Skeletal muscle tissue (tissue), 4 donors: ENCODE results near the gene LRRC2. TPM values are rescaled to one million over a fixed set of nuclear protein-coding genes. Genes with fewer than 3 reads are reported as not detected.

Source experiments
- H3K27ac ChIP-seq: one replicate; pipeline ENCODE4 v1.7.0; 2013; ENCODE audit warnings: mild to moderate bottlenecking, low read depth, low read length, inconsistent platforms
- H3K27me3 ChIP-seq, 3 donors: one replicate each; pipeline ENCODE4 v1.7.0; 2013; ENCODE audit warnings: low read length in 3 of 3; ENCODE audit not compliant: control insufficient read depth in 3 of 3, insufficient read depth in 3 of 3
- H3K36me3 ChIP-seq, 3 donors: one replicate each; pipeline ENCODE4 v1.7.0; 2013; ENCODE audit warnings: low read length in 3 of 3; ENCODE audit not compliant: control insufficient read depth in 3 of 3, insufficient read depth in 3 of 3
- H3K4me1 ChIP-seq, 3 donors: one replicate each; pipeline ENCODE4 v1.7.0; 2013; ENCODE audit warnings: low read length in 3 of 3, mild to moderate bottlenecking in 3 of 3; ENCODE audit not compliant: control insufficient read depth in 3 of 3, insufficient read depth in 3 of 3
- H3K4me3 ChIP-seq, 3 donors: one replicate each; pipeline ENCODE4 v1.7.0; 2013; ENCODE audit warnings: low read length in 3 of 3
- H3K9ac ChIP-seq, 3 donors: one replicate each; pipeline ENCODE4 v1.7.0; 2013; ENCODE audit warnings: low read length in 3 of 3, mild to moderate bottlenecking in 3 of 3, moderate library complexity in 2 of 3, low read depth in 1 of 3
- H3K9me3 ChIP-seq, 3 donors: one replicate each; pipeline ENCODE4 v1.7.0; 2013; ENCODE audit warnings: low read length in 3 of 3; ENCODE audit not compliant: control insufficient read depth in 3 of 3
- total RNA-seq: library from RNA; depleted of rRNA; stranded (reverse); fragments of >200 nt; gene quantifications from one replicate; pipeline ENCODE4 v1.2.3, GENCODE V29; 2014
- donor health status: Osteomylitis.

LRRC2 gene
- total RNA-seq, 1 donor from 2014 or later: 3.7 TPM

DNA sequence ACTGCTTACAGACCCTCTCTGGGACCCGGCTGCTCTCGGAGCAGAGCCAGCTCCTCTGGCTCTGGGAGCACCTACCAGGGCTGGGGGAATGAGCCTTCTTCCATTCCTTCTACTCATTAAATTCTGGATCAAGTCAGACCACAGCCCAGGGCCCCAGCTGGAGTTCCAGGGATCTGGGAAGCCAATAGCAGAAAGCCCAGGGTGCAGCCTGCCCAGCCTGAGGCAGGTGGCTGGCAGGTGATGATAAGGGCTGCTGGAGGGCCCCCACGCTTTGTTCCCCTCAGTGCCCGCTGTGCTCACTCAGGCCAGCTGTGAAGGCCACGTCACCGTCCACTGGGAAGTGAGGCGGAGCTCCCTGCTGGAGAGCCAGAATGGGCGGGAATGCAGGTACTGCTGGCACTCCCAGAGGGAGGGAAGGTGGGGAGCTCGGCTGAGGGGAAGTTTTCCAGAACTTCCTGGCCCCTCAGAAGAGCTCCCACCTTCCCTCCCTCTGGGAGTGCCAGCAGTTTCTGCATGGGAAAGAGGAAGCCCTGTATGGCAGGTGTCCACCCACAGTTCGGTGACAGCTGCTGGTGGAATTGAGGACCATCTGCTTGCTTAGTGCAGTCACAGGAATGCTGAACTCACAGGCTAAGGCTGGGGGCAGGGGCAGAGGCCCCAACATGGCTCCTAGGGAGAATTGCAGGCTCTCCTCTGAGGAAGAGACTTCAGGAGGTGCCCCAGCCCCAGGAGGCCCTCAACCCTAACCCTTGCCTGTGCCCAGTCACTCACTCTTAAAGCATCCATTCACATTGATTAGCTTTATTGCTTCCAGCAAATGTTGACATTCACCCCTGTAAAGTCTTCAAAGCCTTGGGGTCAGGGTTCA lies 81.0 kb downstream of the LRRC2 start:
- peaks cover 12 to 15% (median 14%) of the 10 kb centered on the region in 3 donors for H3K4me1 ChIP-seq
- no peaks in the 10 kb centered on the region for H3K27me3 ChIP-seq
- no peak overlapping the region for H3K9ac ChIP-seq
- H3K27ac ChIP-seq: no peak overlapping the region
- no peaks in the 10 kb centered on the region for H3K9me3 ChIP-seq
- H3K36me3 ChIP-seq: no peaks in the 10 kb centered on the region
- no peak overlapping the region for H3K4me3 ChIP-seq

DNA sequence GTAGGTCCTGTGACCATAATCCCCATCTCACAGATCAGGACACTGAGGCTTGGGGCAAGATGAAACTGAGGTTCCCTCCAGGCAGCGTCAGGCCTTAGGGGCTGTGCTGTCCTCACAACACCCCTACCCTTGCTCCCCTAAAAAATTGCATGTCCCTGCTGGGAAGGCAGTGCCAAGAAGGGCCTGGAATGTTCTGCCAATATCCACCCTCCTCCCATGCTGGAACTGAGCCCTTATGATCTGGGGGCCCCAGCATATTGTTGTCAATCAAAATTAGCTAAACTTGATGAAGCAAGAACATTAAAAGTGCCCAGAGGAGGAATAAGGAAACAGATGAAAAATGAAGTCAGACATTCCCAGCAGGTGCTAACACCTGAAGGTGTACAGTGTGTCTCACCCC lies 81.7 kb downstream of the LRRC2 start:
- H3K27ac ChIP-seq: no peak overlapping the region
- H3K9ac ChIP-seq: no peak overlapping the region

DNA sequence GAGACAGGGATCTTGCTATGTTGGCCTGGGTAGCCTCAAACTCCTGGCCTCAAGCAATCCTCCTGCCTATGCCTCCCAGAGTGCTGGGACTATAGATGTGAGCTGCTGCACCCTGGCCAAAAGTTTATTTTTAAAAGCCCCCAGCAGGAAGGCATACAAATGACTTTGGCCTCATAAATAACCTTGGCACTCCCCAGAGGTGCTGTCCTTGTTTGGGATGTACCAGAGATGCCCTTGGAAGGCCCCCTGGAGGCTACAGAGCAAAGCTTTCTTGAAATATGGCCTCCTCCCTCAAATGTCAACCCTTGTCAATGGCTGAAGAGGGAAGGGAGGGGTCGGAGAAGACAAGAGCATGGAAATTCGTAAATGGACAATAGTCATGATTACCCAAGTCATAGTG lies 82.3 kb downstream of the LRRC2 start:
- Histone ChIP-seq H3K9ac (no peak overlapping the region), H3K9me3 (no peaks in the 10 kb centered on the region), H3K27ac (no peak overlapping the region), H3K27me3 (peaks cover 0 to 2% (median 0%) of the 10 kb centered on the region in 3 donors), H3K36me3 (no peaks in the 10 kb centered on the region), H3K4me3 (no peak overlapping the region), H3K4me1 (peaks cover 1 to 3% (median 1%) of the 10 kb centered on the region in 3 donors)

More for the DNA sequence above, 81.7 kb downstream of the LRRC2 start:
- Histone ChIP-seq H3K36me3 (no peaks in the 10 kb centered on the region), H3K9me3 (no peaks in the 10 kb centered on the region), H3K4me1 (peaks cover 7 to 8% (median 7%) of the 10 kb centered on the region in 3 donors), H3K4me3 (no peak overlapping the region), H3K27me3 (no peaks in the 10 kb centered on the region)

DNA sequence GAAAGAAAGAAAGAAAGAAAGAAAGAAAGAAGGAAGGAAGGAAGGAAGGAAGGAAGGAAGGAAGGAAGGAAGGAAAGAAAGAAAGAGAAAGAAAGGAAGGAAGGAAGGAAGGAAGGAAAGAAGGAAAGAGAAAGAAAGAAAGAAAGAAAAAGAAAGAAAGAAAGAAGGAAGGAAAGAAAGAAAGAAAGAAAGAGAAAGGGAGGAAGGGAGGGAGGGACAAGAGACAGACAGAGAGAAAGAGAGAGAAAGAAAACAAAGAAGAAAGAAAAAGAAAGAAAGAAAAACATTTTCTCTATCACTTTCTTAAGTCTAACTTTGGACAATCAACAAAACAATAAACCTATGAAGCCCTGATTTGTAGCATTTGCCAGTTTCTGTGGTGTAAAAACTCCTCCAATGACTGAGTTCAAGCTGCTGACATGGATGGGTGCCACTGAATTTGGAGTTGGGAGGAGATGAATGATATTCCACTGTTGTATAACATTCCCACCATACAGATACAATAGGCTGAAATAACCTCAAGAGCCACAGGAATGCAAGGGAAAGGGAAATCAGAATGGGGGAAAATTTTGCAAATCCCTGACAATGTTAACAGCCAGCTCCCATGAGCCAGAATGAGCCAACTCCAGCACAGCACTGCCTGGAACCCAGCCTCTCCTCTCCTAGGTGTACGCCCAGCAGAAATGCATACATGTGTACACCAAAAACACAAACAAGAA lies 83.3 kb downstream of the LRRC2 start:
- Histone ChIP-seq H3K4me3 (no peak overlapping the region), H3K9ac (no peak overlapping the region), H3K9me3 (no peaks in the 10 kb centered on the region), H3K36me3 (no peaks in the 10 kb centered on the region), H3K27ac (no peak overlapping the region), H3K27me3 (peaks cover 0 to 3% (median 0%) of the 10 kb centered on the region in 3 donors), H3K4me1 (no peaks in the 10 kb centered on the region)

DNA sequence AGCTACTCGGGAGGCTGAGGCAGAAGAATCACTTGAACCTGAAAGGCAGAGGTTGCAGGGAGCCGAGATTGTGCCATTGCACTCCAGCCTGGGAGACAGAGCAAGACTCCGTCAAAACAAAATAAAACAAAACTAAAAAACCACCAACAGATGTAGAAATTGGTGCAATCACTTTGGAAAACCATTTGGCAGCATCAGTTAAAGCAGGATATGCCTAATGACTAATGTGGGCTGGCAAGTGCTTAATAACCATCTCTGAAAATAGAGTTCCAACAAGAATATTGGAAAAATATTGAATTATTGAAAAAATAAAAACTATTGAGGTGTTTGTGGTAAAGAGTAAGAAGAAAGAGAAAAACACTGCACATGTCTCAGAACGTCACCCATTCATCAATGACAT lies 84.5 kb downstream of the LRRC2 start:
- peaks cover 0 to 3% (median 0%) of the 10 kb centered on the region in 3 donors for H3K27me3 ChIP-seq
- no peaks in the 10 kb centered on the region for H3K4me1 ChIP-seq
- H3K9ac ChIP-seq: no peak overlapping the region
- H3K27ac ChIP-seq: no peak overlapping the region
- no peak overlapping the region for H3K4me3 ChIP-seq
- H3K9me3 ChIP-seq: no peaks in the 10 kb centered on the region
- H3K36me3 ChIP-seq: no peaks in the 10 kb centered on the region

DNA sequence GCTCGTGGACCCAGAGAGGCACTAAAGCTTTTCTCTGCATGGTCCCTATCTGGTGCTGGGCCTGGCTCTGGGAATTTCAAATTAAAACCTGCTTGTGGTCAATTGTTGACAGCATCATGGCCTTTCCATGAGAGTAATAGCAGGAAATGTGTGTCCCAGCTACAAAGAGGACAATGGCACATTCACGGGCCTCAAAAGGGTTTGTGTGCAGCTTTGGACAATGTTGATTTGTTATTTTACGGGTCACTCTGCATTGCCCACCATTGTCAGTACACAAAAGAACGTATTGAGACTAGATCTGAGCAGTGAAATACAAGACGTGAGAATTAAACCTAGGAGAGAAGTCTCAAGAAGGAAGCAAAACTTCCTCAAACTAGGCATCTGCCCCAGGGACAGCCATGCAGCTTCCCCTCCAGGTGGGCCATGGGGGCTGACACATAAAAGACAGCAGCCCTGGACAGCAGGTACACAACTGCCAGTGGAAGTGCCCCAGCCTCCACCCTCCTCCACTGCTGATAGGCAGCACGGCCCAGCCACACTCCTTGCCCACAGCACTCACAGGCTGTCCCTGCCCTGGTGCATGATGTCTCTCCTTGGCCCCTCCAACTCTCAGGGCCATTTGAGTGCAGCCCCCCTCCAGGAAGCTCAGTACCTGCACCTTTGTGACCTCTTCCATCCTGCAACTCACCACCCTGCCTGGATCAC lies 85.5 kb downstream of the LRRC2 start:
- no peaks in the 10 kb centered on the region for H3K36me3 ChIP-seq
- no peaks in the 10 kb centered on the region for H3K9me3 ChIP-seq
- H3K4me3 ChIP-seq: no peak overlapping the region
- no peak overlapping the region for H3K27ac ChIP-seq
- H3K4me1 ChIP-seq: no peaks in the 10 kb centered on the region
- no peak overlapping the region for H3K9ac ChIP-seq
- H3K27me3 ChIP-seq: peaks cover 0 to 3% (median 0%) of the 10 kb centered on the region in 3 donors

DNA sequence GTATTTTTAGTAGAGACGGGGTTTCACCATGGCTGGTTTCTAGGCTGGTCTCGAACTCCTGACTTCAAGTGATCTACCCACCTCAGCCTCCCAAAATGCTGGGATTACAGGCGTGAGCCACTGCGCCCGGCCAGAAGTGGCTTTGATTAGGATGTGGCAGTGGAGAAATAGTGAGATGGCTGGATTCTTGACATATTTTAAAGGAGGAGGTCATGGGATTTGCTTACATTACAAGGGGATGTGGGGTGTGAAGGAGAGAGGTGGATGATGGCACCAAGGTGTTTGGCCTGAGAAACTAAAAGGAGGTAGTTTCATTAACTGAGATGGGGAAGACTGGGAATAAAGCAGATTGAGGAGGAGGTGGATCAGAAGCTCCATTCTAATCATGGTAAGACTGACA lies 86.4 kb downstream of the LRRC2 start:
- no peaks in the 10 kb centered on the region for H3K36me3 ChIP-seq
- H3K4me3 ChIP-seq: no peak overlapping the region
- peaks cover 0 to 3% (median 0%) of the 10 kb centered on the region in 3 donors for H3K27me3 ChIP-seq
- no peak overlapping the region for H3K9ac ChIP-seq
- no peaks in the 10 kb centered on the region for H3K9me3 ChIP-seq
- H3K4me1 ChIP-seq: no peaks in the 10 kb centered on the region
- H3K27ac ChIP-seq: no peak overlapping the region

DNA sequence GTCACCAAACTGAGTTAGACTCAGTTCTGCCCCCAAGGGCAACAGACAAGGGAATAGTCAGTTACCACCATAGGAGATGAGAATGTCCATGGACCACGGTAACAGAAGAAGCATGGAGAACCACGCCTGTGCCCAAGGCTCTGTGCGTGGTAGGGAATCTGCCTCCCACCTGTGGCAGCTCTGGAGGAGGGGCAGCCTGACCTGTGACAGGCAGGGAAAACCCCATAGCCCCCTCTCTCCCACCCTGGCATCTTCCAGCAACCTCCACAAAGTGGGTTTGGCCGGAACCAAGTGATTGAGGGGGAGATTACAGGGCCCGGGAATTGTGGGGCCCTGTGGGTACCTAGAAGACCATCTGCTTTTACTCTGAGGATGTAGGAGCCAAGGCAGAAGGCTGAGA lies 87.1 kb downstream of the LRRC2 start:
- Histone ChIP-seq H3K4me1 (no peaks in the 10 kb centered on the region), H3K9ac (no peak overlapping the region), H3K27ac (no peak overlapping the region), H3K4me3 (no peak overlapping the region), H3K27me3 (peaks cover 0 to 3% (median 0%) of the 10 kb centered on the region in 3 donors), H3K9me3 (peaks cover 0 to 3% (median 0%) of the 10 kb centered on the region in 3 donors), H3K36me3 (no peaks in the 10 kb centered on the region)

DNA sequence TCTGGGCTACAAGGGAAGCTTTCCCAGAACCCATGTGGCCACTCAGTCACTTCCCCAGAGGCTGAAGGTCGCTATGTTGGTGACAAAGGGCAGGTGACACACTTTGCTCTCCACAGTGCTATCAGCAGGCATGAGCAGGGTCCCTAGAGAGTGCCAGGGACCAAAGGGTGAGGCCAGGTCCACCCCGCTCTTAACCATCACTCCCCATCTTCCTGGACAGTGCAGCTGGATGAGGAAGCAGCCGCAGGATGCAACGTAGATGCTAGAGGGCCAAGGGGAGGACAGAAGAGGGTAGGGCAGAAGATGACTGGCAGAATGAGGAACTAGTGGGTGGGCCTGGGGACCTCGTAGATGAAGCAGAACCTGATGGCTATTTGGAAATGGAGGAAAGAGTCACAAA lies 87.8 kb downstream of the LRRC2 start:
- peaks cover 0 to 3% (median 0%) of the 10 kb centered on the region in 3 donors for H3K9me3 ChIP-seq
- H3K4me3 ChIP-seq: no peak overlapping the region
- H3K9ac ChIP-seq: no peak overlapping the region
- H3K4me1 ChIP-seq: no peaks in the 10 kb centered on the region
- H3K27me3 ChIP-seq: peaks cover 0 to 3% (median 0%) of the 10 kb centered on the region in 3 donors
- H3K36me3 ChIP-seq: no peaks in the 10 kb centered on the region
- H3K27ac ChIP-seq: no peak overlapping the region
